ENCODE measurements around the gene SYT1. TPM values are rescaled to one million over a fixed set of nuclear protein-coding genes. Genes with fewer than 3 reads are reported as not detected.

SYT1 gene
- total RNA-seq, 1 donor from 2014 or later: not detected

- no peak overlapping the region for H3K27ac Mint-ChIP-seq
- H3K27me3 Mint-ChIP-seq (ENCODE audit: low read depth): no peaks in the 10 kb centered on the region
- DNase-seq (ENCODE audit: low spot score): no peak
- H3K9me3 Mint-ChIP-seq: peaks cover 4% of the 10 kb centered on the region
- no peak overlapping the region for H3K4me3 Mint-ChIP-seq (ENCODE audit: low read depth)
- H3K4me1 Mint-ChIP-seq (ENCODE audit: low read depth): no peaks in the 10 kb centered on the region
- H3K36me3 Mint-ChIP-seq (ENCODE audit: low read depth): no peaks in the 10 kb centered on the region
- intact Hi-C loops (cut with micrococcal nuclease): no loop called here
These were observed 52.9 kb downstream of the SYT1 start for GRCh38 chr12:78917513-78917912.

- Mint-ChIP-seq H3K27ac (no peak overlapping the region), H3K4me1 (ENCODE audit: low read depth) (no peaks in the 10 kb centered on the region), H3K9me3 (peaks cover 4% of the 10 kb centered on the region), H3K36me3 (ENCODE audit: low read depth) (no peaks in the 10 kb centered on the region), H3K4me3 (ENCODE audit: low read depth) (no peak overlapping the region), H3K27me3 (ENCODE audit: low read depth) (no peaks in the 10 kb centered on the region)
- no peak for DNase-seq (ENCODE audit: low spot score)
- intact Hi-C loops (cut with micrococcal nuclease): no loop called here
These were observed 53.7 kb downstream of the SYT1 start for GRCh38 chr12:78918268-78918667.

- Mint-ChIP-seq H3K27ac (no peak overlapping the region), H3K4me3 (ENCODE audit: low read depth) (no peak overlapping the region), H3K9me3 (no peaks in the 10 kb centered on the region), H3K4me1 (ENCODE audit: low read depth) (no peaks in the 10 kb centered on the region), H3K27me3 (ENCODE audit: low read depth) (no peaks in the 10 kb centered on the region), H3K36me3 (ENCODE audit: low read depth) (no peaks in the 10 kb centered on the region)
- intact Hi-C loops (cut with micrococcal nuclease): no loop called here
- DNase-seq (ENCODE audit: low spot score): no peak
These were observed 63.9 kb downstream of the SYT1 start for GRCh38 chr12:78928200-78929074.

GRCh38 chr12:78929075-78929418, 64.5 kb downstream of the SYT1 start:
- H3K9me3 Mint-ChIP-seq: no peaks in the 10 kb centered on the region
- H3K27me3 Mint-ChIP-seq (ENCODE audit: low read depth): no peaks in the 10 kb centered on the region
- H3K36me3 Mint-ChIP-seq (ENCODE audit: low read depth): no peaks in the 10 kb centered on the region
- no peak for DNase-seq (ENCODE audit: low spot score)
- H3K4me3 Mint-ChIP-seq (ENCODE audit: low read depth): no peak overlapping the region
- intact Hi-C loops (cut with micrococcal nuclease): no loop called here
- no peaks in the 10 kb centered on the region for H3K4me1 Mint-ChIP-seq (ENCODE audit: low read depth)
- H3K27ac Mint-ChIP-seq: no peak overlapping the region

GRCh38 chr12:78931466-78931990, 67.0 kb downstream of the SYT1 start:
- Mint-ChIP-seq H3K4me1 (ENCODE audit: low read depth) (no peaks in the 10 kb centered on the region), H3K27me3 (ENCODE audit: low read depth) (no peaks in the 10 kb centered on the region), H3K27ac (no peak overlapping the region), H3K4me3 (ENCODE audit: low read depth) (no peak overlapping the region), H3K36me3 (ENCODE audit: low read depth) (no peaks in the 10 kb centered on the region), H3K9me3 (no peaks in the 10 kb centered on the region)
- DNase-seq (ENCODE audit: low spot score): no peak
- intact Hi-C loops (cut with micrococcal nuclease): no loop called here

GRCh38 chr12:78933014-78933413, 68.4 kb downstream of the SYT1 start:
- Mint-ChIP-seq H3K27me3 (ENCODE audit: low read depth) (no peaks in the 10 kb centered on the region), H3K4me1 (ENCODE audit: low read depth) (no peaks in the 10 kb centered on the region), H3K27ac (no peak overlapping the region)

GRCh38 chr12:78938341-78939084, 73.9 kb downstream of the SYT1 start:
- intact Hi-C loops (cut with micrococcal nuclease): no loop called here
- Mint-ChIP-seq H3K4me1 (ENCODE audit: low read depth) (no peaks in the 10 kb centered on the region), H3K27me3 (ENCODE audit: low read depth) (no peaks in the 10 kb centered on the region)

More at GRCh38 chr12:78933014-78933413, 68.4 kb downstream of the SYT1 start:
- intact Hi-C loops (cut with micrococcal nuclease): no loop called here
- Mint-ChIP-seq H3K4me3 (ENCODE audit: low read depth) (no peak overlapping the region), H3K36me3 (ENCODE audit: low read depth) (no peaks in the 10 kb centered on the region), H3K9me3 (peaks cover under 1% of the 10 kb centered on the region)
- DNase-seq (ENCODE audit: low spot score): no peak

GRCh38 chr12:78949532-78949931, 85.0 kb downstream of the SYT1 start:
- intact Hi-C loops (cut with micrococcal nuclease): no loop called here
- Mint-ChIP-seq H3K27me3 (ENCODE audit: low read depth) (no peaks in the 10 kb centered on the region), H3K36me3 (ENCODE audit: low read depth) (no peaks in the 10 kb centered on the region), H3K4me3 (ENCODE audit: low read depth) (no peak overlapping the region), H3K9me3 (peaks cover 13% of the 10 kb centered on the region), H3K4me1 (ENCODE audit: low read depth) (no peaks in the 10 kb centered on the region), H3K27ac (no peak overlapping the region)
- DNase-seq (ENCODE audit: low spot score): no peak

More at GRCh38 chr12:78938341-78939084, 73.9 kb downstream of the SYT1 start:
- Mint-ChIP-seq H3K9me3 (peaks cover 5% of the 10 kb centered on the region), H3K27ac (no peak overlapping the region), H3K36me3 (ENCODE audit: low read depth) (no peaks in the 10 kb centered on the region), H3K4me3 (ENCODE audit: low read depth) (no peak overlapping the region)
- no peak for DNase-seq (ENCODE audit: low spot score)

GRCh38 chr12:78951803-78952551, 87.4 kb downstream of the SYT1 start:
- no peaks in the 10 kb centered on the region for H3K36me3 Mint-ChIP-seq (ENCODE audit: low read depth)
- no peaks in the 10 kb centered on the region for H3K27me3 Mint-ChIP-seq (ENCODE audit: low read depth)
- H3K9me3 Mint-ChIP-seq: peaks cover 10% of the 10 kb centered on the region
- no peak overlapping the region for H3K27ac Mint-ChIP-seq
- no peak for DNase-seq (ENCODE audit: low spot score)
- H3K4me3 Mint-ChIP-seq (ENCODE audit: low read depth): no peak overlapping the region
- H3K4me1 Mint-ChIP-seq (ENCODE audit: low read depth): no peaks in the 10 kb centered on the region
- intact Hi-C loops (cut with micrococcal nuclease): no loop called here

GRCh38 chr12:78952552-78952929, 88.0 kb downstream of the SYT1 start:
- intact Hi-C loops (cut with micrococcal nuclease): no loop called here
- H3K27me3 Mint-ChIP-seq (ENCODE audit: low read depth): no peaks in the 10 kb centered on the region
- H3K9me3 Mint-ChIP-seq: peaks cover 10% of the 10 kb centered on the region
- H3K36me3 Mint-ChIP-seq (ENCODE audit: low read depth): no peaks in the 10 kb centered on the region
- no peaks in the 10 kb centered on the region for H3K4me1 Mint-ChIP-seq (ENCODE audit: low read depth)
- DNase-seq (ENCODE audit: low spot score): no peak
- H3K4me3 Mint-ChIP-seq (ENCODE audit: low read depth): no peak overlapping the region
- no peak overlapping the region for H3K27ac Mint-ChIP-seq

- no peaks in the 10 kb centered on the region for H3K27me3 Mint-ChIP-seq (ENCODE audit: low read depth)
- H3K36me3 Mint-ChIP-seq (ENCODE audit: low read depth): no peaks in the 10 kb centered on the region
- H3K27ac Mint-ChIP-seq: no peak overlapping the region
- intact Hi-C loops (cut with micrococcal nuclease): no loop called here
- DNase-seq (ENCODE audit: low spot score): no peak
- no peak overlapping the region for H3K4me3 Mint-ChIP-seq (ENCODE audit: low read depth)
- H3K9me3 Mint-ChIP-seq: no peaks in the 10 kb centered on the region
- H3K4me1 Mint-ChIP-seq (ENCODE audit: low read depth): no peaks in the 10 kb centered on the region
These were observed 94.4 kb downstream of the SYT1 start for GRCh38 chr12:78958941-78959340.

- Mint-ChIP-seq H3K9me3 (no peaks in the 10 kb centered on the region), H3K36me3 (ENCODE audit: low read depth) (no peaks in the 10 kb centered on the region), H3K27ac (no peak overlapping the region), H3K4me1 (ENCODE audit: low read depth) (no peaks in the 10 kb centered on the region), H3K27me3 (ENCODE audit: low read depth) (no peaks in the 10 kb centered on the region), H3K4me3 (ENCODE audit: low read depth) (no peak overlapping the region)
- intact Hi-C loops (cut with micrococcal nuclease): no loop called here
- no peak for DNase-seq (ENCODE audit: low spot score)
These were observed 95.0 kb downstream of the SYT1 start for GRCh38 chr12:78959556-78959955.

Data from activated T-helper 2 cell treated with anti-CD3 and anti-CD28 coated beads, Interferon-gamma antibody, Interleukin-2, Interleukin-4, amounts not matched to agents 10 μg/mL and 5 μg/mL and 100 μg/mL, durations not matched to agents 14 hours and 24 hours and 36 hours (primary cell).